ENCODE measurements around the gene DNMT3B. TPM values are rescaled to one million over a fixed set of nuclear protein-coding genes. Genes with fewer than 3 reads are reported as not detected.

Gene DNMT3B
- total RNA-seq, 1 experiment from 2014 or later = 682 TPM

GRCh38 chr20:32792731-32793458, 30.7 kb downstream of the DNMT3B start:
- no peak overlapping the region for H3K4me3 Mint-ChIP-seq
- POLR2A ChIA-PET = interaction anchor here (0.6 kb wide), 1 partner anchor 9 kb away, joined by 3 read pairs; no protein-coding TSS in a partner anchor

More at GRCh38 chr20:32792731-32793458, 30.7 kb downstream of the DNMT3B start:
- H3K9me3 Mint-ChIP-seq = no peaks in the 10 kb centered on the region
- peaks cover 98% of the 10 kb centered on the region for H3K36me3 Mint-ChIP-seq
- ATAC-seq = no peak
- no peak for DNase-seq (ENCODE audit: low spot score)
- TF ChIP-seq SMAD4 (CRISPR knock-in tag; IDR thresholded peaks at IDR 0.05) (no peak), ATF6 (CRISPR knock-in tag; IDR thresholded peaks at IDR 0.05) (no peak), E2F4 (CRISPR knock-in tag; IDR thresholded peaks at IDR 0.05; ENCODE audit: borderline replicate concordance, low read depth) (no peak), OVOL2 (CRISPR knock-in tag; IDR thresholded peaks at IDR 0.05; ENCODE audit: borderline replicate concordance) (no peak), ELF4 (CRISPR knock-in tag; IDR thresholded peaks at IDR 0.05; ENCODE audit: low read depth) (no peak), ERG (CRISPR knock-in tag; IDR thresholded peaks at IDR 0.05) (no peak), ZBTB21 (CRISPR knock-in tag; IDR thresholded peaks at IDR 0.05; ENCODE audit: borderline replicate concordance) (no peak), HMGA2 (CRISPR knock-in tag; IDR thresholded peaks at IDR 0.05) (no peak), ZNF138 (CRISPR knock-in tag; conservative IDR thresholded peaks at IDR 0.05) (no peak), CTCF (IDR thresholded peaks at IDR 0.05) (no peak), NFATC4 (CRISPR knock-in tag; IDR thresholded peaks at IDR 0.05) (no peak), ZMAT4 (CRISPR knock-in tag; IDR thresholded peaks at IDR 0.05) (no peak), ZNF219 (CRISPR knock-in tag; IDR thresholded peaks at IDR 0.05; ENCODE audit: borderline replicate concordance) (no peak), JUN (CRISPR knock-in tag; IDR thresholded peaks at IDR 0.05) (no peak), E2F1 (CRISPR knock-in tag; IDR thresholded peaks at IDR 0.05) (no peak), IRF1 (CRISPR knock-in tag; IDR thresholded peaks at IDR 0.05) (no peak), MYBL2 (CRISPR knock-in tag; IDR thresholded peaks at IDR 0.05) (no peak)
- peaks cover 24% of the 10 kb centered on the region for H3K4me1 Mint-ChIP-seq
- H3K27me3 Mint-ChIP-seq (ENCODE audit: low read depth) = no peaks in the 10 kb centered on the region
- CTCF ChIA-PET = interaction anchor here (1.4 kb wide), 1 partner anchor 15 kb away, joined by 5 read pairs; no protein-coding TSS in a partner anchor
- H3K27ac Mint-ChIP-seq = peak overlapping the region; percentile 78

Measured in WTC11 (cell line).